Cerebellar cortex (tissue), 1 donor: ENCODE data around the gene GALNTL6.
"Not testable (repeated sequence)": the region's sequence is repeated elsewhere in the genome, so short reads cannot be mapped to it uniquely, and the experiment has no call there.

Experiments used
- DNase-seq: peaks from one replicate; pipeline ENCODE4 v3.0.0-alpha.2; 2015; ENCODE audit warnings: low spot score

The GALNTL6 gene

GRCh38 chr4:172674811-172675210 is 861.6 kb downstream of the GALNTL6 start:
- no peak for DNase-seq

DNA sequence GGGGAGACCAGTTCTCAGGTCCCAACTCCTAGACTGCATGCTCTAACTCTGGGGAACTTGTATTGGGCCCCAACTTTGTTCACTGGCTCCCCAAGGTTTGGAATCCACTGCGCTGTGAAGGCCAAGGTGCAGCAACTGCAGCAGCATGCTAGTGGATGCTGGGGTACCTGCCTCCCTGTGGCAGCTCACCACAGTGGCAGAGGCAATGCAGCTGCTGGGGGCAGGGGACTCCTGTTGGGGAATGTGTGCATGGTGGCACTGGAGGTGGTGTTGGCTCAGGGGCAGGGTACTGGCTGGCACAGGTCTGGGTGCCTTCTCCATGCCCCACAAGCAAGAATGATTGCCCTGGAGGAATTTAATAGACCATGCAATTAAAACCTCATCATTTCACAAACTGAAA is 862.0 kb downstream of the GALNTL6 start:
- no peak for DNase-seq

DNA sequence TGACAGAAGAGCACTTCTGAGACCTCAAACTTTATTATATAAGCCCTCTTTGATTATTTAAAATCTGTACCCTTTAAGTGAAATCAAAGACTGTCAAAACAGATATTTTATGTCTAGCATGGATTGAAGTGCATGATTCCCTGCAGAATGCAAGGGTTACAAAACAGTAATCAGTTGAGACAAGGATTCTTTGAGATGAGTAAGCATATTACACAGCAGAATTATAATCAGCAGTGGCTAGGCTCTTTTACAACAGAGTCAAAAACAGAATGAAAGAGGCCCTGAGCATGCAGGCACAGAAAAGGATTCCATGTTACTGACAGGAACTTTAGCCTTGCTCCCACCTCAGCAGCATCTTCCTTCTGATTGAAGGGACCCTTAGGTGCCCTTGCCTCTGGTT is 867.5 kb downstream of the GALNTL6 start:
- DNase-seq, result no peak

DNA sequence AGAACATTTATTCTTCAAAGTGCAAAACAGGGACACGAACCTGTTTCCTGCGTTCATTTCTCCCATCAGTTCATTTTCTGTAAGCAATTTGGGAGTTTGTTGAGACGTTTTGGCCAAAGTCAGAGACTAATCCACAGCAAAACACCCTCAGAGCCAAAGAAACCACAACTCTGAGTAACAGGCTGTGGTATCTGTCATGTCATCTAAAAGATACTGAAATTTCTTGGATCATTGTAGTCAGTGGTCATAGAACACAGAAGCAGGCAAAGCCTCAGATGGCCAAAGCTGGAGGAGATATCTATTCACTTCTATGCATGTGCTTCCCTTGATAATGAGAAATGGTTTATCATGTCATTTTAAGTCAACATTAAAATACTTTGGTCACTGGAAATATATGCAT is 869.8 kb downstream of the GALNTL6 start:
- DNase-seq, result no peak

DNA sequence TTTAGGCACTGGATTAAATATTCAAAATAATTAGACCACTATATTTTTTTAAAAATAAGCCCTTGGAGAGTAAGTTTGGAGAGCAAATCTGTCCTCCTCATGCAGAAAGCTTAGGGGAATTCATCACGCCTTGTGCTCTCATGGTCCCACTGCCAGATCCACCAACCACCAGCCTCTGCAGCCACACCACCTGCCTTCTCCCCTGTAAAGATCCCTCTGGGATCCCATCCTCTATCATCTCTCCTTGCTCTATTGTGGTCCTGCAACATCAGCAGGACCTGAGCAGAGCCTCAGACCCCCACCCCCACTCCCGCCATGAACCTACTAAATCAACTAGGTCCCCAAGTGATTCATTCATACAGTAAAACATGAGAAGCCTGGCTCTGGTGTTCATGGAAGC is 872.8 kb downstream of the GALNTL6 start:
- DNase-seq, result no peak

DNA sequence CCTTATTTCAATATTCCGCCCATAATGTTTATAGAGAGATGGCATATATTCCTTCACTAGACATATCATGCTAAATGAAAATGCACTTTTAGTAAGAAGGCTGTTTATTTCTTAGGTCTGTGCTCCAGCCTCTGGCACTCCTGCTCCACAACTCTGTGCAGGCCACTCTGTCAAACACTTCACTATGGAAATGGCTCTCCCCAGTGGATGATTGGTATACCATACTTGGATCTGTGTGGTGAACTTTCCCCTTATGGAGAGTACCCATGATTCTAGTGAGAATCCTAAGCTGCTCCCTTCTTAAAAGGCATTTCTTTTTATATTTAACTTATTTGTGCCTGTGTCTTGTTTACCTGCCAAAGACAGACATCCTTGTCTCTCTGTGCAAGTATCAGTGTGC is 875.3 kb downstream of the GALNTL6 start:
- DNase-seq, result no peak

DNA sequence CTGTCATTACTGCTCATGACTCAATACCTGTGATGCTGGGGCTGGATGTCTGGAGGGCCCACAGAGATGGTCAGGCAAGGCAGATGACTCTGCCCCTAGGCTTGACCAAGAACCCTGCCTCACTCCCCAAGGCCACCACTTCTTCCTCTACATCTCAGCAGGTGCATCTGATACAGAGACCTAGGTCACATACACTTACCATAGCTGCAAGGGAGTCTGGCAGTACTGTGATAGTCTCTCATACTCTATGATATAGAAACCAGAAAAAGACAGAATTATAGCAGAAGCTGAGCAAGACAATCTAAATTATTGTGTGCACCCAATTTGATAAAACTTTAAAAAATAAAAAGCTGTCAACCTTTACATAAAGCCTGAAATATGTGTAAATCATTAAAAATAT is 878.3 kb downstream of the GALNTL6 start:
- DNase-seq, result no peak

GRCh38 chr4:172692701-172693100 is 879.5 kb downstream of the GALNTL6 start:
- DNase-seq, result no peak

DNA sequence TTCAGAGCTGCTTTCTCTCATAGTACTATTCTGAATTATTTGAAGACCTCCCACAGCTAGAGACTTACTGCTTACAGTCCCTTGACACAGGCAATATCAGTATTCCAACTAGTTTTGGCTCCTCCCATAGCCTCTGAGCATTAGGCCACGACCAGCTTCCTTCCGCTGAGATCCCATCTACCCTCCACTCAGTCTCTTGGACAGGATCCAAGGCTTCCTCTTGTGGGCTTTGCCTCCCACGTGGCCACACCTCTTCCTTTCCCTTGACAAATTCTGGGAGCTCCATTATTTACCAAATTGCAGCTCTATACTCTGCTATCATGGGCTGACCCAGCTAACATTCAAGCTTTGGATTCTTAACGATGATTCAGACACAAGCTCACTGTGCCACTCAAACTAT is 885.1 kb downstream of the GALNTL6 start:
- DNase-seq, result no peak

DNA sequence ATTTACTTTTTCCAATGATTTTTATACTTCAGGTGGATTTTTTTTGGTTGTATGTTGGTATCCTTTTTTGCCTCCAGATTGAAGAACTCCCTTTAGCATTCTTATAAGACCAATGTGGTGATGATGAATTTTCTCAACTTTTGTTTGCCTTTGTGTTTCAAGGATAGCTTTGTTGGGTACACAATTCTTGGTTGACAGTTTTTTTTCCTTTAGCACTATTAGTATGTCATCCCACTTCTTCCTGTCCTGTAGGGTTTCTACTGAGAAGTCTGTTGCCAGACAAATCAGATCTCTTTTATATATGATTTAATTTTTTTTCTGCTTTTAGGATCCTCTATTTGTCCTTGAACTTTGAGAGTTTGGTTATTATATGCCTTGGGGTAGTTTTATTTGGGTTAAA is 892.4 kb downstream of the GALNTL6 start:
- no peak for DNase-seq

DNA sequence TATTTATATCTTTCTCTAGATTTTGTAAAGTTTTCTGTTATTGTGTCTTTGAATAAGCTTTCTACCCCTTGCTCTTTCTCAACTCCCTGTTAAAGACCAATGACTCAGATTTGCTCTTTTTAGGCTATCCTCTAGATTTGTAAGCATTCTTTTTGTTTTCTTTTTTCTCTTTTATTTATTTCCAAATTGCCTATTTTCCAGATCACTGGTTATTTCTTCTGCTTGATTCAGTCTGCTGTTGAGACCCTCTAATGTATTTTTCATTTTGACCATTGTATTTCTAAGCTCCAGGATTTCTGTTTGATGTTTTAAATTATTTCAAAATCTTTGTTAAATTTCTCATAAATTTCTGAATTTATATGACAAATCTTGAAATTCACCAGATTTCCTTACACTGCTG is 892.8 kb downstream of the GALNTL6 start:
- DNase-seq, result no peak

- DNase-seq, result no peak
Measured at GRCh38 chr4:172707622-172708021, 894.4 kb downstream of the GALNTL6 start.

DNA sequence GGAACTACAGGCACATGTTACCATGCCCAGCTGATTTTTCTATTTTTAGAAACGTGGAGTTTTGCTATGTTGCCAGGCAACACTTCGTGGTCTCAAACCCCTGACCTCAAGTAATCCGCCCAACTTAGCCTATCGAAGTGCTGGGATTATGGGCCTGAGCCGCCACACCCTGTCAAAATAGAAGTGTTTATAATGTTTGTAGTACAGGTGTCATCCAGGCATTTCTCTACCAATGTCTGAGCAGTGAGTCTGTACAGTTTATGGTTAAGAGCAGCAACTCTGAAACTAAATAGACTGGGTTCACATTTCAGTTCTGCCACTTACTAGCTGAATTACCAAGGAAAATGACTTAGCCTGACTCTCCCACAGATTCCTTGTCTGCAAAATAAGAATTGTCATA is 895.0 kb downstream of the GALNTL6 start:
- no peak for DNase-seq

- DNase-seq, result no peak
Measured at GRCh38 chr4:172709376-172709775, 896.2 kb downstream of the GALNTL6 start.

DNA sequence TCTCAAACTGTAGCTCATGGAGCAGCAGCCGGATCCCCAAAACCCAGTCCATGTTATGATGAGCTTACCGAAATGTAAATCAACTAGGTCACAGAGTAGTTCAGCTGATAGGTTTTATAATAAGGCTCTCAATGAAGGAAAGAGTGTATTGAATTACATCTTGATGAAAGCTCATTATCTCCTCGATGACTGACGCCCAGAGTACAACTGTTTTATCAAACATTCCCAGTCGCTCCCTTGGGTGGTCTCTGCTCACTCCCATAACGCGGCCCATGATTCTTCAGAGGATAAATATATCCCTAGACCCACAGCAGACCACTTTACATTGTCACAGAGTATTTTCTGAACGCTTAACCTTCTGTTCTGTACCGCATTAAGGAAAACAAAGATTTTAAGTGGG is 903.1 kb downstream of the GALNTL6 start:
- DNase-seq, result no peak

DNA sequence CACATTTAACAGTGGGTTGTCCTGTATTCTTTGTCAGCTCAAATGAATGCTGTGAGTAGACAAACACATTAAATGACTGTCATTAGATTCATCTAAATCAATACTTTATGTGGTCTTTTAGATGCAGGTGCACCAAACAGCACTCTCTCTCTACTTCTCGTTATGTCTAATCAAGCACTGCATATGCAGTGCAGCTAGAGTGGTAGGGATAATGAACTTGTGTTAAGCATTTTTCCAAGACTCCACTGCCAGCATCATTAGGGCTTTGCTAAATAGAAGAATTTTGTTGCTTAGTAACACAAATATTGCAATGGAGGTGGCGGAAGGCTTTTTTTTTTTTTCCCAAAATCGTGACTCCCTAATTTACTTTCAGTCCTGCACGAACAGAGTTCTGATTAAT is 908.5 kb downstream of the GALNTL6 start:
- no peak for DNase-seq

GRCh38 chr4:172725581-172725980 is 912.4 kb downstream of the GALNTL6 start:
- no peak for DNase-seq

DNA sequence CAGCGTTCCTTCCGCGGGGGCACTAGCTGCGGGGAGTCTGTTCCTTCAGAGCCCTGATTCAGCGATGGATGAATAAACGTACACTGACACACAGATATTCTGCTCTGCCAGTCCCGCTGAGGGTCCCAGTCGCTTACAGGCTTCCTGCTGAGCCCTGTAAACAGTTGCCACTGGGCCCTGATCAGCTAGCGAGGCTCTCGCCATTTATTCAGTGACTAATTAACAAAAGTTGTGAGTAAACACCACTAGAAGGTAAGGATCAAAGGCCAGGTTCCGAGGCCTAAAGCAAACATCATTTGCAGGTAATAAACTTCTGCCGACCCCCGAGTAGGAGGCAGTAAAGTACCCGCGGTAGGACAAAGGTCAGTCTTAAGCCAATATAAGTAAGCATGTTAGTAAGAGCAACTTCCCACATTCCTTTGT is 912.8 kb downstream of the GALNTL6 start:
- no peak for DNase-seq

DNA sequence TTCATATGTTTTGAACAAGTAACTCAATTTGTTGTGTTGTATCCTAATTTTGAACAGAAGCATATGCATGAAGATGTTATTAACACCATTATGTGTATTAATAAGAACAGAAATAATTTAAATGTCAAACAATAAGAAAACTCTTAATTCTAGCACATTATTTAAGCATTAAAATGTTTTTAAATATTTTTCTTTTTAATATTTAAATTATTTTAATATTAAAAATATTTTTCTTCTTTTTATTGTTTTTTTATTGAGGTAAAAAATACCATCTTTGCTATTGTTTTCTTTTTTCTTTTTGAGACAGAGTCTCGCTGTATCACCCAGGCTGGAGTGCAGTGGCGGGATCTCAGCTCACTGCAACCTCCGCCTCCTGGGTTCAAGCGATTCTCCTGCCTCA is 914.4 kb downstream of the GALNTL6 start:
- no peak for DNase-seq

- DNase-seq, result not testable (repeated sequence)
Measured at GRCh38 chr4:172733645-172734044, 920.4 kb downstream of the GALNTL6 start.

DNA sequence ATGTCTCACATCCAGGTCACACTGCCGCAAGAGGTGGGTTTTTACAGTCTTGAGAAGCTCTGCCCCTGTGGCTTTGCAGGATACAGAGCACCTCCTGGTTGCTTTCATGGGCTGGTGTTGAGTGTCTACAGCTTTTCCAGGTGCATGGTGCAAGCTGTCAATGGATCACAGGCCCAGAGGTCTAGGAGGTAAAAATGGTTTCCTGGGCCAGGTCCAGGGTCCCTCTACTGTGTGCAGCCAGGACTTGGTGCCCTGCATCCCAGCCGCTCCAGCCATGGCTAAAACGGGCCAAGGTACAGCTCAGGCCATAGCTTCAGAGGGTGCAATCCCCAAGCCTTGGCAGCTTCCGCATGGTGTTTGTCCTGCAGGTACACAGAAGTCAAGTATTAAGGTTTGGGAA is 921.4 kb downstream of the GALNTL6 start:
- DNase-seq, result no peak

- no peak for DNase-seq
Measured at GRCh38 chr4:172736046-172736445, 922.8 kb downstream of the GALNTL6 start.

- no peak for DNase-seq
Measured at GRCh38 chr4:172740434-172740833, 927.2 kb downstream of the GALNTL6 start.

- DNase-seq, result no peak
Measured at GRCh38 chr4:172750910-172751309, 937.7 kb downstream of the GALNTL6 start.

DNA sequence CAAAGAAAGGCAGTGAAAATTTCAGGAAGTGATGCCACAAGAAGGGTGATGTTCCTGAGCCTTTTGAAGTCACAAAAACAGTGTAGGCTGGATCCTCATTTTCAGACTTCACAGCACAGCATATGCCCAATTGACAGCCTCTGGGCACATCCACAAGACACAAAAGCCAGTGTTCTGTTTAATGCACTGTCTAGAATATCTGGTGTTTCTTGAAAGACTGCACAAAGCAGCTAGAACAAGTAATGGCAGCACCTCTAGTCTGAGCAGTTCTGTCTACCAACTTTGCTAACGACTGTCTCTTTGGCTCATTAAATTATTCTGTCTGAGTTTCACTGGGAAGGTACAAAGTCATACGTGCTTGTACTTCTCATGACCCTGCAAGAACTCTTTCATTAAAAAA is 938.3 kb downstream of the GALNTL6 start:
- DNase-seq, result no peak
